HG02938 (cell line): ENCODE measurements around the gene WSCD2.
"Not testable (repeated sequence)": the region's sequence is repeated elsewhere in the genome, so short reads cannot be mapped to it uniquely, and the experiment has no call there.

Source experiments
- ATAC-seq: cut with Tn5 transposase; IDR thresholded peaks from one replicate; pipeline ENCODE4 v1.9.1; 2021; ENCODE audit warnings: mild to moderate bottlenecking, moderate library complexity; ENCODE audit not compliant: unreplicated experiment

The WSCD2 gene

DNA sequence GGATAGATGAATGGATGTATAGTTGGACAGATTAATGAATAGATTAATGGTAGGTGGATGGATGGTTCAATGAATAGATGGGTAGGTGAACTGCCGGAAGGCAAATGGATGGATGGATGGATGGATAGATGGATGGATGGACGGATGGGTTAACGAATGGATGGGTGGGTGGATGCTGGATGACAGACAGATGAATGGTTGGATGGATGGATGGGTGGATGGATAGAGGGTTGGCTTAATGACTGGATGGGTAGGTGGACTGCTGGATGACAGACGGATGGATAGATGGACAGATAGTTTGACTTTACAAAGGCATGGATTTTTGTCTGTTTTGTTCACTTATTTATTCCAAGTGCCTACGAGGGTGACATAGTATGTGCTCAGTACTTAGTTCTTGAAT lies 64.4 kb downstream of the WSCD2 start:
- no peak for ATAC-seq

GRCh38 chr12:108193917-108194316 lies 64.8 kb downstream of the WSCD2 start:
- ATAC-seq: no peak

DNA sequence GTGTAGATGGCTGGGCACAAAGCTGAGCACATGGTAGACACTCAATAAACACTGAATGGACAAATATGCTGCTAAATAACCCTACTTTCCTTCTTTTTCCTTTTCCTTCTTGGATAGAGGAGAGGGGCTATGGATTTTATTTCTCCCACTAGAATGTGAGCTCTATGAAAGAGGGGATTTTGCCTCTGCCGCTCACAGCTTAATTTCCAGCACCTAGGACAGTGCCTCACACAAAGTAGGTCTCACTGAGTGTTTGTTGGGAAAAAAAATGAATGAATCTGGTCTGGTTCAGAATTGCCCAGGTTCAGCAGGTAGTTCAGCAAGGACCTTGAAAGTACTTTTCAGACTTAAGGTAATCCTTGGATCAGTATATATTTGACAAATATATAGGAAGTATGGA lies 65.5 kb downstream of the WSCD2 start:
- no peak for ATAC-seq

- ATAC-seq: no peak
Measured at GRCh38 chr12:108196319-108196718, 67.2 kb downstream of the WSCD2 start.

- no peak for ATAC-seq
Measured at GRCh38 chr12:108196921-108197320, 67.8 kb downstream of the WSCD2 start.

- ATAC-seq: no peak
Measured at GRCh38 chr12:108198043-108198442, 69.0 kb downstream of the WSCD2 start.

DNA sequence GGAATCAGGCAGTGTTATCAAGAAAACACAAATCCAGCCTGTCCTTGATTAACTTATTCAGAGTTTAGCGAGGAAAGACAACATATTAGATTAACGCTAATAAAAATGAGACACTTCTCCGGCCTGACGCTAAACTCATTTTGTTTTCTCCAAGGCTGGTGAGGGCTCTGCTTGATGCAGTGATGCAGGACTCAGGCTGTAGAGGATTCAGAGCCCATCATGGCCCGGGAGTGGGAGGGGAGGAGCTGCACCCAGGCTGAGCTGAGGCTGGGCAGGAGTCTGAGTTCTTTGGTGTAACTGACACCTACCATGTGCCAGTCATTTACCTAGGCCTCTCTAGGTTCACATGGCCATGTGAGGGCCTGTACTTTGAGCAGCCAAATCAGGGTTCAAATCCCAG lies 70.0 kb downstream of the WSCD2 start:
- no peak for ATAC-seq

DNA sequence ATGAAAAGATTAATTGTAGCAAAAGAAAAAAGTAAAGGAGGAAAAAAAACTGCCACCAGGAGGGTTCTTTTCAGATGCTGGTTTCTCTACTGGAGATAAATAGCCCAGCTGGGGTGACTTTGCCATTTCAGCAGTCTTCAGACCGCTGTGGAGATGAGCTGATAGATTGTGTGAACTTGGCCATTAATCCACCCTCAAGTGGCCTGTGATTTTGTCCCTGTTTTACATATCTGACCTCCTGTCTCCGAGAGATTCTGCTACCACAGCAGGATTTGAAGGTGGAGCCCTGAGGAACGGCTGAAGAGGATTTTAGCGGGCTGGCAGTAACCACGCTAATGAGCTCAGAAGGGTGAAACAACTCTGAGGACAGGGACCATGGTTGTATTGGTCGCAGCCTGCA lies 72.7 kb downstream of the WSCD2 start:
- ATAC-seq: no peak

- ATAC-seq: no peak
Measured at GRCh38 chr12:108204117-108204987, 75.3 kb downstream of the WSCD2 start.

DNA sequence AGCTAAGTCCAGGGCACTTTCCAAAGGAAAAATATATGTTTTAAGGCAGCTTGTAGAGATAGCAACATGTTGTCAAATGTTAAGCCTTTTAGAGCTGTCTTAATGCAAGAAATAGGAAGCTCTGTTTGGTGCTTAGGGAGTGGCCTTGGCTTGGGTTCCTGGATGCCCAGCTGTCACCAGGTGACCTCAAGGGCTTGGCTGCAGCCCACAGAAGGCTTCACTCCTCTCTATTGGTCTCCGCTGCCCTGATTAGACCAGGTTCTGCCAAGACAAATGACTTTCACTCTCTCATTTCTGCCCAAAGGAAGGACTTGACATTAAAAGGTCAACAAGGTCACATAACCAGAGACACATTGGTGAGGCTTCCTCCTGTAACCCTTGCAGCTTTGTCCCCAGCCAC lies 76.8 kb downstream of the WSCD2 start:
- ATAC-seq: no peak

DNA sequence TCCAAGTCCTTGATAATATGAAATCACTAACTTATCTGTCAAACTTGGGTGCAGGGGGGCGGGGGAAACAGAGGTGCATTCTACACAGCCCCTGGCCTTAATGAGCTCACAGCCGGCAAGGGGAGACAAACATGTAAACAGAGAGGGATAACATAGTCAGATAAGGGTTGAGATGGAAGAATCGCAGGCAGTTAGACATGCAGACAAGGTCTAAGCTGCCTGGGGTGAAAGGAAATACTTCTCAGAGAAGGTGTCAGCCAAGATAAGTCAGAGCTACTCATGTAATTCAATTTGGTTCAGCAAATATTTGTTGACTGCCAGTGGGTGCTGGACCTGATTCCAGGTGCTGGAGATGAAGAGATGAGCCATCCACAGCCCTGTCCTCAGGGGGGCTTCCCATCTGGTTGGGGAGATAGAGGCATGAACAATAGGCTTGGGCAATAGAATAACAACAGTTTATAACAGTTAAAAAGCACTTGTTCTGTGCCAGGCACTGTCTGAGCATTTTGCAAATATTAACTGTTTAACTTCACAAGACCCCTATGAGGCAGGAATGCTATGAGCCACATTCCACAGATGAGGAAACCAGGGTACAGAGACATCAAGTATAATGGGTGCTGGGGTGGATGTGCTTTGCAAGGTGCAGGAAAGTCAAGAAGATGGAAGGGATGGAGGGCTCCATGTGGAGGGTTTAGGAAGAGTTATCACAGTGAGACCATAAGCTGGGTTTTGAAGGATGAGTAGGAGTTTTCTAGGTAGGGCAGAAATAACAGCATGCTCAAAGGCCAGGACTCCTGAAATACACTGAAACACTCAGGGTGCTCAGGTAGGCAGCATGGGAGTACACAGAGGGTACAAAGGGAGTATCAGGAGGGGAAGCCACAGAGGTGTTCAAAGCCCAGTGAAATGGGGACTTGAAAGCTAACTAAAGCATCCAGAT lies 79.0 kb downstream of the WSCD2 start:
- no peak for ATAC-seq

GRCh38 chr12:108210001-108210400 lies 80.9 kb downstream of the WSCD2 start:
- no peak for ATAC-seq

GRCh38 chr12:108211157-108211556 lies 82.1 kb downstream of the WSCD2 start:
- ATAC-seq: no peak

DNA sequence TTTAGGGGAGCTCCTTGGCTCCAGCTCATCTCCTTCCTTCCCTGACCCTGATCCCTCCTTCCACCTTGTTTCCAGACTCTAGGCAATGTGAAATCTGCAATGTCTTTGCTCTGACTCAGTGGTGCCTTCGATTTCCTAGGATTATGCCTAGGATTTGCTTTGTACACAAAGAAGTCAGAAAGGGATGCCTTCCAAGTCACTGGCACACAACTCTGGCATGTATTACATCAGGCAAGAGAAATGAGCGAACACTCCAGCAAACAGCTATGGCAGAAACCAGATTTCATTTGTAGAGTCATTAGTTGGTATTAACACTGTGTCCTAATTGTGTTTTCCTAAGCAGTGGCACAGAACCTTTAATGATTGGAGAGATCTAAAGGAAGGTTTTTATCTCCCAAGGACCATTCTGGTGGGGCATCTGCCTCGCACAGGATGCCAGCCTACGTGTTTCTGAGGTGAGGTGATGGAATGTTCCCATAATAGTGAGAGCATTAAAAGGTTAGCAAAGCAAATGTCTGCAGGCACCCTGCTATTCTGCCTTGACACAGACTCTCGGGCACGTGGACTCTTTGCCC lies 84.9 kb downstream of the WSCD2 start:
- ATAC-seq: no peak

DNA sequence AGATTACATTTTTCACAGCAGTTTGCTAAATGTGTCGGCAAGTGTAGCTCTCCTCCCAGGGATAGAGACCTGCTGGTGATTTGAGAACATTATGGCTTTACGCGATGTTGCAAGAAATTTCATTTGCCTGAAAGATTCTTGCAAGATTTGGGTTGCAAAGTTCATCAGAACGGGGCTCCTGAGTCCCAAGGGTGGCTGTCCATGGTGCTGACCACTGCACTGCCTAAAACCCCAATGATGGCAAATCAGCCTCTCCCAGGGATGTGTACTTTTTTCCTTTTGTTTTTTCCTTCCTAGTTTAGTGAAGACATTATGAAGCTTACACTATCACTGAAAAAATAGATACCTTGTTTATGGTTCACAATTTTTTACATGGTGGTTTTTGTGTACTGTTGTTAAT lies 85.4 kb downstream of the WSCD2 start:
- no peak for ATAC-seq

- ATAC-seq: no peak
Measured at GRCh38 chr12:108215458-108215857, 86.4 kb downstream of the WSCD2 start.

- ATAC-seq: no peak
Measured at GRCh38 chr12:108218921-108219320, 89.8 kb downstream of the WSCD2 start.

- not testable (repeated sequence) for ATAC-seq
Measured at GRCh38 chr12:108225101-108225500, 96.0 kb downstream of the WSCD2 start.

DNA sequence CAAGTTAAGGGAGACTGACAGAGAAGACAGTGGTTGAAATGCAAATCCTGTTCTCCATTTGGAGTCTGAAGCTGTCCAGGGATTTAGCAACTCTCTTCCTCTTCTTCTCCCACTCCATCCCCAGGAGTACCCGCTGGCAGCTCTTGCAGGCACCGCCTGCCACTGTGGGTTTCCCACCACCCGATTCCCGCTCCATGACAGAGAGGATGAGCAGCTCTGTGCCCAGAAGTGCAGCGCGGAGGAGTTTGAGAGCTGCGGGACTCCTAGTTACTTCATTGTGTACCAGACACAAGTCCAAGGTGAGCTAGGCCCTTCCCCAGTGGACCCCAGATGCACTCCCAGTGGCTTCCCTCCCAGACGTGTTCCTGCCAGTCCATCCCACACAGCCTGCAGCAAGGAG lies 97.8 kb downstream of the WSCD2 start:
- no peak for ATAC-seq

GRCh38 chr12:108228746-108229145 lies 99.7 kb downstream of the WSCD2 start:
- no peak for ATAC-seq

GRCh38 chr12:108231109-108231905 lies 102.2 kb downstream of the WSCD2 start:
- no peak for ATAC-seq
